ENCODE results near the gene SSRP1.

- TF ChIP-seq CTCF (IDR thresholded peaks at IDR 0.05) (no peak), POLR2A (IDR thresholded peaks at IDR 0.05) (no peak)
Measured at GRCh38 chr11:57332694-57333440, 2.8 kb downstream of the SSRP1 start.

Data from adrenal gland (tissue), 5 donors.